GM23338 (cell line): ENCODE measurements around the gene TMEM187. TPM values are rescaled to one million over a fixed set of nuclear protein-coding genes. Genes with fewer than 3 reads are reported as not detected.

ENCODE experiments used
- ATAC-seq: fragments of 200-7000 bp; cut with Tn5 transposase; 3 replicates; pipeline ENCODE4 v1.9.1; 2020
- DNase-seq: peaks from one replicate; pipeline ENCODE4 v3.0.0-alpha.2; 2015; ENCODE audit warnings: low spot score
- H2AFZ ChIP-seq: fragments of 200-600 bp; sonication (generic); 2 replicates; pipeline ENCODE4 v1.8.0; 2016; ENCODE audit warnings: antibody characterized with exemption, mild to moderate bottlenecking, moderate library complexity
- H3F3A ChIP-seq: fragments of 200-600 bp; sonication (generic); replicated peaks from 2 replicates; pipeline ENCODE4 v1.8.0; 2017; ENCODE audit warnings: antibody characterized with exemption, mixed run types, low read depth
- H3K27ac ChIP-seq: fragments of 200-600 bp; sonication (generic); 2 replicates; pipeline ENCODE4 v1.6.1; 2016; ENCODE audit warnings: low read depth
- H3K27me3 ChIP-seq: fragments of 200-600 bp; sonication (generic); 2 replicates; pipeline ENCODE4 v1.8.0; 2016; ENCODE audit warnings: mild to moderate bottlenecking, mixed run types, moderate library complexity; ENCODE audit not compliant: insufficient read depth
- H3K36me3 ChIP-seq: fragments of 200-600 bp; sonication (generic); 2 replicates; pipeline ENCODE4 v1.8.0; 2016; ENCODE audit warnings: mild to moderate bottlenecking; ENCODE audit not compliant: insufficient read depth
- H3K4me1 ChIP-seq: fragments of 200-600 bp; sonication (generic); 2 replicates; pipeline ENCODE4 v1.8.0; 2016; ENCODE audit warnings: mild to moderate bottlenecking, moderate library complexity; ENCODE audit not compliant: insufficient read depth
- H3K4me2 ChIP-seq: fragments of 200-600 bp; sonication (generic); 2 replicates; pipeline ENCODE4 v1.7.1; 2017; ENCODE audit warnings: mixed run types
- H3K4me3 ChIP-seq: fragments of 200-600 bp; sonication (generic); 2 replicates; pipeline ENCODE4 v1.6.1; 2016; ENCODE audit warnings: mixed run types
- H3K79me2 ChIP-seq: fragments of 200-600 bp; sonication (generic); replicated peaks from 2 replicates; pipeline ENCODE4 v1.8.0; 2017; ENCODE audit warnings: mild to moderate bottlenecking; ENCODE audit not compliant: insufficient read depth
- H3K9me2 ChIP-seq: fragments of 200-600 bp; sonication (generic); 2 replicates; pipeline ENCODE4 v1.8.0; 2017; ENCODE audit not compliant: insufficient read depth
- H4K20me1 ChIP-seq: fragments of 200-600 bp; sonication (generic); replicated peaks from 2 replicates; pipeline ENCODE4 v1.8.0; 2017; ENCODE audit warnings: mild to moderate bottlenecking; ENCODE audit not compliant: insufficient read depth
- H3K27ac Mint-ChIP-seq: 2 replicates; pipeline ENCODE4 v1.8.0; 2020; ENCODE audit warnings: inconsistent platforms, mild to moderate bottlenecking, moderate library complexity, mixed read lengths
- H3K27me3 Mint-ChIP-seq: 3 replicates; pipeline ENCODE4 v1.8.0; 2022; ENCODE audit warnings: low read depth, mild to moderate bottlenecking, moderate library complexity, mixed read lengths, inconsistent platforms; ENCODE audit not compliant: insufficient read depth, poor library complexity
- H3K36me3 Mint-ChIP-seq: 3 replicates; pipeline ENCODE4 v1.8.0; 2021; ENCODE audit warnings: low read depth, mild to moderate bottlenecking, inconsistent platforms, moderate library complexity, mixed read lengths
- H3K4me1 Mint-ChIP-seq: 3 replicates; pipeline ENCODE4 v1.8.0; 2020; ENCODE audit warnings: mild to moderate bottlenecking, inconsistent platforms, mixed read lengths
- H3K4me3 Mint-ChIP-seq: 3 replicates; pipeline ENCODE4 v1.8.0; 2021; ENCODE audit warnings: moderate library complexity, mild to moderate bottlenecking, inconsistent platforms, mixed read lengths
- H3K9me3 Mint-ChIP-seq: 3 replicates; pipeline ENCODE4 v1.8.0; 2020; ENCODE audit warnings: moderate library complexity, mild to moderate bottlenecking, inconsistent platforms, mixed read lengths
- CREB1 ChIP-seq: fragments of 250-450 bp; sonication (Bioruptor Pico); IDR thresholded peaks from 2 replicates; pipeline ENCODE4 v1.5.0; 2020; ENCODE audit warnings: low read depth, mild to moderate bottlenecking, moderate library complexity
- CTCF ChIP-seq, 2 experiments: fragments of 200-600 bp in 1 of 2; sonication (generic) in 1 of 2; conservative IDR thresholded peaks; 2 replicates each; pipeline versions ENCODE4 v1.5.1 to v1.6.1; 2016 to 2017; ENCODE audit warnings: antibody characterized with exemption in 2 of 2, low read depth in 2 of 2, mild to moderate bottlenecking in 2 of 2, moderate library complexity in 1 of 2
- EZH2 ChIP-seq: fragments of 200-600 bp; sonication (generic); IDR thresholded peaks from one replicate; pipeline ENCODE4 v1.8.0; 2017; ENCODE audit warnings: antibody characterized with exemption, mild to moderate bottlenecking, low read depth; ENCODE audit not compliant: unreplicated experiment
- EZH2phosphoT487 ChIP-seq: fragments of 200-600 bp; sonication (generic); IDR thresholded peaks from one replicate; pipeline ENCODE4 v1.8.1; 2018; ENCODE audit warnings: antibody characterized with exemption; ENCODE audit not compliant: unreplicated experiment
- ZNF114 ChIP-seq: fragments of 250-450 bp; sonication (Bioruptor Pico); IDR thresholded peaks from 2 replicates; pipeline ENCODE4 v1.5.0; 2020; ENCODE audit warnings: mild to moderate bottlenecking, moderate library complexity
- polyA plus RNA-seq: library from polyadenylated mRNA; unstranded; fragments of >200 nt; fragmentation: Nextera tagmentation; extraction: Ambion mirVana; gene quantifications from 2 replicates; pipeline ENCODE4 v1.2.1, GENCODE V29; 2016
- total RNA-seq: library from RNA; depleted of rRNA; stranded (reverse); fragments of >200 nt; shearing (Covaris generic); gene quantifications from 2 replicates; pipeline ENCODE4 v1.2.3, GENCODE V29; 2014
- TF ChIP-seq, protein P1 (sequence below): IDR thresholded peaks from 2 replicates; pipeline ENCODE4 v1.6.1; 2016; ENCODE audit warnings: antibody characterized with exemption

Gene TMEM187
- total and polyA plus RNA-seq, 2 experiments from 2014 or later, result 2.5 to 4.4 TPM

DNA sequence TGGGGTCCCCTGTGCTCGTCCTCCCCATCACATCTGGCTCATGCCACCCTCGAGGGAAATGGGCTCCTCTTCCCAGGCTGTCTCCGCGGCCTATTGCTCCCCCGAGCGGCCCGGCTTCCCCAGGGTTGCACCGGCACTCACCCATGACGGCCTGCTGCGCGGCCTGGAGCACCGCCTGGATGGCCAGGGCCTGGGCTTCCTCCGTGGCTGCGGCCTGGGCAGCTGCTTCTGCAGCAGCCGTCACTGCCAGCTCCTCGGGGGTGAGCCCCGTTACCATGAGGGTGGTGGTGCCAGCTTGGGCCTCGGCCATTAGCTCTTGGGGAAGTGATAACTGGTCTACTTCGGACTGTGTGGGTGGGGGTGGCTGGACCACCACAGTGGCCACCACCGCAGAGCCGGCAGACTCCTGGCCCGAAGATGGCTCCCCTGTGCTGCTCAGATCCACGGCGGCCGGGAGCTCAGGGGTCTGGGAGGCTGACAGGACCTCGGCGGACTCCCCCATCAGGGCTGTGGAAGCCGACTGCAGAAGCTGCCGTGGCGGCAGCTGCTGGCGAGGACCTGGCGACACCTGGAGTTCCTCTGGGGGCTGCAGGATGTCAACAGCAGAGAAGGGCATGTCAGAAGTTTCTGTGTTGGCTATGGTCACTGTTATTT, 20.1 kb upstream of the TMEM187 start (continued):
- TF ChIP-seq, protein P1, sequence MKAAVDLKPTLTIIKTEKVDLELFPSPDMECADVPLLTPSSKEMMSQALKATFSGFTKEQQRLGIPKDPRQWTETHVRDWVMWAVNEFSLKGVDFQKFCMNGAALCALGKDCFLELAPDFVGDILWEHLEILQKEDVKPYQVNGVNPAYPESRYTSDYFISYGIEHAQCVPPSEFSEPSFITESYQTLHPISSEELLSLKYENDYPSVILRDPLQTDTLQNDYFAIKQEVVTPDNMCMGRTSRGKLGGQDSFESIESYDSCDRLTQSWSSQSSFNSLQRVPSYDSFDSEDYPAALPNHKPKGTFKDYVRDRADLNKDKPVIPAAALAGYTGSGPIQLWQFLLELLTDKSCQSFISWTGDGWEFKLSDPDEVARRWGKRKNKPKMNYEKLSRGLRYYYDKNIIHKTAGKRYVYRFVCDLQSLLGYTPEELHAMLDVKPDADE, result no peak
- TF ChIP-seq EZH2, result no peak
- TF ChIP-seq ZNF114, result no peak
- no peak for TF ChIP-seq CREB1 (CRISPR knock-in tag)

DNA sequence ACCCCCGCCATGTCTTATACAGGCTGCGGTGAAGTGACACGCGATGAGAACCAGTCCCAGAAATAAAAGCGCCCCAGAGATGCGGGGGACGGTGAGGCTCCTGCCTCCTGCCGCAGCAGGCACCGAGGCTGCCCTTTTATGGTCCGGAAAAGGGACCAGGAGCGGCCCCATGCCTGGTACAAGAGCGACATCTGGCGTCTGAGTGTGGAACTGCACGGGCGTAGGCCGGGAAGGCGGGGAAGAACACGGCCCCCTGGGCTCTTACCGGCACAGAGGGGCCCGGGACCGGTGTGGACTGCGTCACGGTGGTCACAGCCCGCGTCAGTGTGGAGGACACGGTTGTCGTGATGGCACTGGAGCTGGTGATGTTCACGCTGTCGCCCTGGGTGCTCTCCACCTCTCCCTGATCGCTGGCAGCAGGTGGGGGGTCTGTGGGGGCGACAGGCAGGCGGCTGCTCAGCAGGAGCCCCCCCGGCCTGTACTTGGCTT, 19.2 kb upstream of the TMEM187 start:
- Mint-ChIP-seq H3K9me3 (no peaks in the 10 kb centered on the region), H3K4me1 (peaks cover 9% of the 10 kb centered on the region; the same call in 2 of the 3 replicates), H3K27ac (0 out of 2 replicates have a peak overlapping the region, but pooled peaks have one; percentile 74), H3K27me3 (peaks cover 2% of the 10 kb centered on the region), H3K4me3 (no peak overlapping the region), H3K36me3 (peaks cover 75% of the 10 kb centered on the region)
- H3K4me2 ChIP-seq, result no peak overlapping the region
- H3K4me1 ChIP-seq, result no peaks in the 10 kb centered on the region
- no peaks in the 10 kb centered on the region for H3K27me3 ChIP-seq
- no peak overlapping the region for H2AFZ ChIP-seq
- no peaks in the 10 kb centered on the region for H4K20me1 ChIP-seq
- ATAC-seq, result peak; percentile 59
- H3K27ac ChIP-seq, result no peak overlapping the region
- peak; percentile 71 for DNase-seq
- no peak for TF ChIP-seq EZH2phosphoT487
- TF ChIP-seq CTCF (conservative IDR thresholded peaks at IDR 0.05; ENCODE audit: low read depth in 2 of 2), result peak; percentile 67 to 85
- H3K9me2 ChIP-seq, result no peaks in the 10 kb centered on the region
- no peaks in the 10 kb centered on the region for H3K79me2 ChIP-seq
- H3K4me3 ChIP-seq, result no peak overlapping the region
- H3F3A ChIP-seq, result no peaks in the 10 kb centered on the region
- H3K36me3 ChIP-seq, result no peaks in the 10 kb centered on the region; the same call in 1 of the 2 replicates

DNA sequence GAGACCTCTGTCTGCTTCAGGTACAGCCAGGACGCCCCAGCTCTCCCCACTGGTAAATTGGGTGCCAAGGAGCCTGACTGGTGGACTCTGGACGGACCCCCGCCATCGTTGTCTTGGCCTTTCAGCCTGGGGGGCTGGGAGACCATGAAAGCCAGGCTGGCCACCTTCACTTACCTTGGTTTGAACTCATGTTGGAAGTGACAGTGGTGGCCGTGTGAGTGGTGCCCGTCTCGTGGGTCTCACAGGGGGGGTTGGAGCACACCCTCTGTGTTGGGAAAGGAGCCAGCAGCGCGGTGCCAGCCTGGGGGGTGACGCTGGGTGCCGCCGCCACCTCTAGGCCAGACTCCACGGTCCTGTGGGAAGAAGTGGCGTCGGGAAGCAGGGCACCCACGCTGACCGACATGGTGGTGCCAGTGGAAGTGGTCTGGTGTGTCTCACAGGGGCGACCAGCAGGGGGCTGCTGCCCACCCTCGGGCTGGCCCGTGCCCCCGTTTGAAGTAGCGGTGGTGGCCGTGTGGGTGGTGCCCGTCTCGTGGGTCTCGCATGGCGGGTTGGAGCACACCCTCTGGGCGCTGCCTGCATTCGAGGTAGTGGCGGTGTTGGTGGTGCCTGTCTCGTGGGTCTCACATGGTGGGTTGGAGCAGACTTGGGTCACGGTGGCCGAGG, 18.5 kb upstream of the TMEM187 start:
- TF ChIP-seq, protein P1, result no peak
- no peak for TF ChIP-seq EZH2
- DNase-seq (no peak), ATAC-seq (no peak)
- H3K36me3 Mint-ChIP-seq, result peaks cover 78% of the 10 kb centered on the region
- Histone ChIP-seq H3K27ac (no peak overlapping the region), H3K36me3 (no peaks in the 10 kb centered on the region; the same call in 1 of the 2 replicates), H3K9me2 (no peaks in the 10 kb centered on the region), H3K4me1 (no peaks in the 10 kb centered on the region), H3K4me3 (no peak overlapping the region), H3K79me2 (no peaks in the 10 kb centered on the region), H3F3A (no peaks in the 10 kb centered on the region), H2AFZ (no peak overlapping the region), H4K20me1 (no peaks in the 10 kb centered on the region), H3K4me2 (no peak overlapping the region), H3K27me3 (no peaks in the 10 kb centered on the region)
- H3K27ac Mint-ChIP-seq, result no peak overlapping the region
- peaks cover 7% of the 10 kb centered on the region; the same call in 1 of the 3 replicates for H3K4me1 Mint-ChIP-seq
- H3K9me3 Mint-ChIP-seq, result no peaks in the 10 kb centered on the region
- no peaks in the 10 kb centered on the region for H3K27me3 Mint-ChIP-seq
- H3K4me3 Mint-ChIP-seq, result no peak overlapping the region
